Body of pancreas (tissue), 4 donors: Measurements from ENCODE around the gene IRF3. TPM values are rescaled to one million over a fixed set of nuclear protein-coding genes. Genes with fewer than 3 reads are reported as not detected.
A peak's percentile ranks its signal among the peaks of the same experiment; 100 is the strongest.

ENCODE experiments used
- ATAC-seq: fragments of 150-250 bp; one replicate; pipeline ENCODE4 v1.9.1; 2016
- DNase-seq, 4 donors: peaks; one replicate each; pipeline ENCODE4 v3.0.0-alpha.2; 2019
- H3K27ac ChIP-seq, 4 donors: fragments of 200-600 bp; sonication (generic); 1 replicate in 3 of 4; 2 replicates in 1 of 4; pipeline versions ENCODE4 v1.5.1 to v1.6.1; 2016 to 2019; ENCODE audit warnings: mild to moderate bottlenecking in 1 of 4, mixed read lengths in 1 of 4, moderate library complexity in 1 of 4
- H3K27me3 ChIP-seq, 2 donors: fragments of 200-600 bp; sonication (generic); one replicate each; pipeline ENCODE4 v1.6.0; 2016; ENCODE audit warnings: mild to moderate bottlenecking in 1 of 2
- H3K36me3 ChIP-seq, 2 donors: fragments of 200-600 bp; sonication (generic); replicated peaks in 1 of 2; 2 replicates each; pipeline ENCODE4 v1.5.1; 2016; ENCODE audit warnings: low read depth in 2 of 2; ENCODE audit not compliant: insufficient read depth in 1 of 2
- H3K4me1 ChIP-seq: fragments of 200-600 bp; sonication (generic); one replicate; pipeline ENCODE4 v1.6.0; 2016
- H3K4me3 ChIP-seq, 2 donors: fragments of 200-600 bp; sonication (generic); 1 replicate in 1 of 2; 2 replicates in 1 of 2; pipeline ENCODE4 v1.5.1; 2016 to 2019
- H3K9me3 ChIP-seq, 3 donors: fragments of 200-600 bp; sonication (generic); 1 replicate in 2 of 3; 2 replicates in 1 of 3; pipeline ENCODE4 v1.5.1; 2016
- CTCF ChIP-seq, 7 experiments: fragments of 450-650 bp in 4 of 7; fragments of 200-600 bp in 3 of 7; sonication (generic) in 3 of 7; IDR thresholded peaks; one replicate each; pipeline ENCODE4 v1.5.1; 2016 to 2019; ENCODE audit warnings: antibody characterized with exemption in 7 of 7
- POLR2A ChIP-seq, 3 donors: fragments of 450-650 bp; IDR thresholded peaks; one replicate each; pipeline ENCODE4 v1.6.1; 2016; ENCODE audit warnings: antibody characterized with exemption in 3 of 3, mild to moderate bottlenecking in 2 of 3
- WGBS, 2 donors: methylation state at CpG; one replicate each; pipeline ENCODE4 v1.1.5; 2017; 5-methylcytosine and 5-hydroxymethylcytosine counted together
- intact Hi-C: fragments of 100-400 bp; cut with DNase I; formaldehyde crosslinking; loops from one replicate; pipeline ENCODE4 v1.15.1; 2023
- microRNA-seq, 2 donors: library from miRNA; unstranded; fragments of <30 nt; microRNA quantifications; one replicate each; pipeline ENCODE4, GENCODE V29; 2016; ENCODE audit warnings: borderline number of aligned reads in 2 of 2, borderline replicate concordance in 2 of 2
- small RNA-seq: library from RNA; depleted of rRNA; stranded (forward); fragments of <200 nt; gene quantifications from one replicate; pipeline ENCODE3, GENCODE V24; 2016
- total RNA-seq, 2 donors: library from RNA; depleted of rRNA; stranded (reverse); fragments of >200 nt; gene quantifications; one replicate each; pipeline ENCODE4 v1.1.0, GENCODE V29; 2016

Gene IRF3
- total RNA-seq, 2 donors from 2014 or later = 46.7 to 134 TPM

GRCh38 chr19:49616532-49616931 is 49.1 kb downstream of the IRF3 start:
- intact Hi-C loops = no loop called here
- Histone ChIP-seq H3K9me3 (no peaks in the 10 kb centered on the region), H3K4me1 (peaks cover 11% of the 10 kb centered on the region), H3K27me3 (no peaks in the 10 kb centered on the region), H3K27ac (no peak overlapping the region), H3K36me3 (peaks cover 9 to 17% of the 10 kb centered on the region in 2 donors), H3K4me3 (no peak overlapping the region)
- 94 to 97% methylated on average over 7 of the region's 7 CpGs for WGBS, 2 donors
- TF ChIP-seq CTCF (IDR thresholded peaks at IDR 0.05) (no peak), POLR2A (IDR thresholded peaks at IDR 0.05) (no peak)
- no peak for DNase-seq
- no peak for ATAC-seq

GRCh38 chr19:49615861-49616260 is 49.8 kb downstream of the IRF3 start:
- H3K4me3 ChIP-seq = no peak overlapping the region
- H3K4me1 ChIP-seq = peaks cover 11% of the 10 kb centered on the region
- peaks cover 9 to 17% of the 10 kb centered on the region in 2 donors for H3K36me3 ChIP-seq
- 93 to 97% methylated on average over 23 of the region's 23 CpGs for WGBS, 2 donors
- no peaks in the 10 kb centered on the region for H3K27me3 ChIP-seq
- no peaks in the 10 kb centered on the region for H3K9me3 ChIP-seq
- TF ChIP-seq POLR2A (IDR thresholded peaks at IDR 0.05) (no peak), CTCF (IDR thresholded peaks at IDR 0.05) (no peak)
- intact Hi-C loops = no loop called here
- no peak overlapping the region for H3K27ac ChIP-seq
- DNase-seq = no peak
- no peak for ATAC-seq

- 88 to 91% methylated on average over 11 to 19 of the region's 19 CpGs for WGBS, 2 donors
- Histone ChIP-seq H3K4me1 (peaks cover 11% of the 10 kb centered on the region), H3K9me3 (no peaks in the 10 kb centered on the region), H3K27ac (no peak overlapping the region), H3K36me3 (peaks cover 9 to 14% of the 10 kb centered on the region in 2 donors), H3K4me3 (no peak overlapping the region), H3K27me3 (no peaks in the 10 kb centered on the region)
- no peak for TF ChIP-seq CTCF (IDR thresholded peaks at IDR 0.05)
- no peak for TF ChIP-seq POLR2A (IDR thresholded peaks at IDR 0.05)
- no peak for ATAC-seq
- no peak for DNase-seq
- intact Hi-C loops = no loop called here
Observed at GRCh38 chr19:49614096-49614833, 51.4 kb downstream of the IRF3 start.

GRCh38 chr19:49613374-49613773 is 52.3 kb downstream of the IRF3 start:
- 43 to 52% methylated on average over 4 of the region's 4 CpGs for WGBS, 2 donors
- H3K36me3 ChIP-seq = peaks cover 9 to 12% of the 10 kb centered on the region in 2 donors
- H3K4me1 ChIP-seq = peaks cover 11% of the 10 kb centered on the region
- no peak overlapping the region for H3K27ac ChIP-seq
- H3K9me3 ChIP-seq = no peaks in the 10 kb centered on the region
- intact Hi-C loops = no loop called here
- DNase-seq = peak in 2 of 4 donors; percentile 33 to 61
- ATAC-seq = peak; percentile 31
- TF ChIP-seq POLR2A (IDR thresholded peaks at IDR 0.05) (no peak), CTCF (IDR thresholded peaks at IDR 0.05) (no peak)
- no peak overlapping the region for H3K4me3 ChIP-seq
- H3K27me3 ChIP-seq = no peaks in the 10 kb centered on the region

Small RNAs within 50 kb of the gene (microRNA-seq; reads per million reads assigned to microRNA genes)
- 0 reads per million in 2 donors for gene MIR5088

Small RNAs within 50 kb of the gene (small RNA-seq; reads per million reads assigned to genes)
- gene MIR5088 = 0.70 reads per million, percentile 15 among the genes with 10 or more reads in this experiment

Other genes with a start within 250 kb of the IRF3 start
- gene PTH2, start 242.4 kb downstream of the IRF3 start, total RNA-seq = not detected
- gene GFY, start 240.5 kb downstream of the IRF3 start, total RNA-seq = not detected
- gene SLC17A7, start 224.3 kb downstream of the IRF3 start, total RNA-seq = under 1 TPM in 1 of 2 donors, not detected in 1; 0.26 TPM
- gene PIH1D1, start 214.0 kb downstream of the IRF3 start, total RNA-seq = 10 to 100 TPM; 57.0 to 63.3 TPM
- gene ALDH16A1, start 212.6 kb downstream of the IRF3 start, total RNA-seq = 10 to 100 TPM; 25.9 to 38.9 TPM
- under 1 TPM; 0.52 to 0.66 TPM for gene FLT3LG, start 191.6 kb downstream of the IRF3 start, total RNA-seq
- gene RPL13A, start 178.2 kb downstream of the IRF3 start, total RNA-seq = 1,000 to 10,000 TPM; 1,758 to 2,456 TPM
- gene RPS11, start 169.4 kb downstream of the IRF3 start, total RNA-seq = 1,000 to 10,000 TPM; 1,400 to 1,772 TPM
- 100 to 1,000 TPM; 117 to 121 TPM for gene FCGRT, start 153.2 kb downstream of the IRF3 start, total RNA-seq
- gene RCN3, start 137.9 kb downstream of the IRF3 start, total RNA-seq = 10 to 100 TPM; 11.9 to 39.9 TPM
- 10 to 100 TPM; 50.6 to 73.2 TPM for gene NOSIP, start 85.3 kb downstream of the IRF3 start, total RNA-seq
- gene PRRG2, start 84.5 kb downstream of the IRF3 start, total RNA-seq = 1 to 10 TPM; 2.6 to 4.9 TPM
- gene PRR12, start 74.7 kb downstream of the IRF3 start, total RNA-seq = 10 to 100 TPM in 1 of 2 donors, 1 to 10 TPM in 1; 8.0 to 23.4 TPM
- gene RRAS, start 25.7 kb downstream of the IRF3 start, total RNA-seq = 10 to 100 TPM; 10.9 to 17.9 TPM
- gene SCAF1, start 23.6 kb downstream of the IRF3 start, total RNA-seq = 10 to 100 TPM; 16.1 to 36.6 TPM
- gene BCL2L12, start 76 bp upstream of the IRF3 start, total RNA-seq = 1 to 10 TPM; 3.6 to 5.6 TPM
- gene PRMT1, start 11.4 kb upstream of the IRF3 start, total RNA-seq = 10 to 100 TPM; 45.4 to 71.2 TPM
- gene ADM5, start 23.7 kb upstream of the IRF3 start, total RNA-seq = 1 to 10 TPM in 1 of 2 donors, not detected in 1; 1.6 TPM
- 1 to 10 TPM in 1 of 2 donors, under 1 TPM in 1; 0.66 to 3.4 TPM for gene CPT1C, start 25.3 kb upstream of the IRF3 start, total RNA-seq
- under 1 TPM in 1 of 2 donors, not detected in 1; 0.52 TPM for gene TSKS, start 97.4 kb upstream of the IRF3 start, total RNA-seq
- gene AP2A1, start 101.1 kb upstream of the IRF3 start, total RNA-seq = 10 to 100 TPM; 43.5 to 45.9 TPM
- gene FUZ, start 147.4 kb upstream of the IRF3 start, total RNA-seq = 10 to 100 TPM in 1 of 2 donors, 1 to 10 TPM in 1; 8.9 to 24.1 TPM
- gene MED25, start 152.4 kb upstream of the IRF3 start, total RNA-seq = 10 to 100 TPM; 15.8 to 16.9 TPM
- gene PTOV1, start 185.3 kb upstream of the IRF3 start, total RNA-seq = 10 to 100 TPM; 69.0 to 70.2 TPM
- gene PNKP, start 201.7 kb upstream of the IRF3 start, total RNA-seq = 100 to 1,000 TPM in 1 of 2 donors, 10 to 100 TPM in 1; 59.7 to 122 TPM
- 10 to 100 TPM in 1 of 2 donors, 1 to 10 TPM in 1; 7.5 to 20.1 TPM for gene AKT1S1, start 211.5 kb upstream of the IRF3 start, total RNA-seq
- 10 to 100 TPM; 25.9 to 37.6 TPM for gene TBC1D17, start 211.8 kb upstream of the IRF3 start, total RNA-seq
- gene IL4I1, start 231.0 kb upstream of the IRF3 start, total RNA-seq = under 1 TPM in 1 of 2 donors, not detected in 1; 0.52 TPM